Tibial nerve (tissue), 4 donors: ENCODE data around the gene FMNL2. TPM values are rescaled to one million over a fixed set of nuclear protein-coding genes. Genes with fewer than 3 reads are reported as not detected.

Source experiments
- DNase-seq, 2 donors: peaks; one replicate each; pipeline ENCODE4 v3.0.0-alpha.2; 2019; ENCODE audit warnings: low spot score in 2 of 2
- H3K27ac ChIP-seq, 4 donors: fragments of 200-600 bp; sonication (generic) in 3 of 4; one replicate each; pipeline ENCODE4 v1.5.1; 2017 to 2019; ENCODE audit warnings: mild to moderate bottlenecking in 1 of 4
- H3K27me3 ChIP-seq, 2 donors: fragments of 200-600 bp; sonication (generic) in 1 of 2; one replicate each; pipeline versions ENCODE4 v1.5.1 to v1.6.0; 2017 to 2019
- H3K36me3 ChIP-seq, 3 donors: fragments of 200-600 bp; sonication (generic); one replicate each; pipeline ENCODE4 v1.5.1; 2018 to 2019
- H3K4me1 ChIP-seq, 4 donors: fragments of 200-600 bp; sonication (generic) in 3 of 4; one replicate each; pipeline ENCODE4 v1.5.1; 2017 to 2019
- H3K4me3 ChIP-seq, 4 donors: fragments of 200-600 bp; sonication (generic) in 3 of 4; one replicate each; pipeline ENCODE4 v1.5.1; 2017 to 2019; ENCODE audit warnings: mild to moderate bottlenecking in 1 of 4, moderate library complexity in 1 of 4
- H3K9me3 ChIP-seq, 4 donors: fragments of 200-600 bp; sonication (generic) in 3 of 4; one replicate each; pipeline ENCODE4 v1.5.1; 2017 to 2019
- CTCF ChIP-seq, 5 experiments: fragments of 200-600 bp in 3 of 5; fragments of 450-650 bp in 2 of 5; sonication (generic) in 3 of 5; IDR thresholded peaks; one replicate each; pipeline ENCODE4 v1.5.1; 2016 to 2019; ENCODE audit warnings: antibody characterized with exemption in 5 of 5, mild to moderate bottlenecking in 3 of 5, moderate library complexity in 2 of 5
- EP300 ChIP-seq, 2 donors: sonication (generic); formaldehyde crosslinking; IDR thresholded peaks; one replicate each; pipeline ENCODE4 v1.6.1; 2017; ENCODE audit warnings: antibody characterized with exemption in 2 of 2, mild to moderate bottlenecking in 1 of 2
- POLR2A ChIP-seq, 2 donors: fragments of 450-650 bp; IDR thresholded peaks; one replicate each; pipeline ENCODE4 v1.6.1; 2017; ENCODE audit warnings: antibody characterized with exemption in 2 of 2, mild to moderate bottlenecking in 2 of 2, moderate library complexity in 2 of 2
- WGBS, 2 donors: methylation state at CpG; one replicate each; pipeline ENCODE4 v1.1.5; 2018; 5-methylcytosine and 5-hydroxymethylcytosine counted together
- total RNA-seq, 4 donors: library from RNA; depleted of rRNA; stranded (reverse); fragments of >200 nt; gene quantifications; one replicate each; pipeline ENCODE4 v1.1.0, GENCODE V29; 2016

The FMNL2 gene
- total RNA-seq, 4 donors from 2014 or later: 94.5 to 131 (median 98.1) TPM

- Histone ChIP-seq H3K36me3 (peaks cover 0 to 21% (median 0%) of the 10 kb centered on the region in 3 donors), H3K9me3 (no peaks in the 10 kb centered on the region), H3K27me3 (no peaks in the 10 kb centered on the region), H3K4me3 (no peak overlapping the region), H3K4me1 (peaks cover 0 to 38% (median 8%) of the 10 kb centered on the region in 4 donors), H3K27ac (no peak overlapping the region)
- 79 to 87% methylated on average over 8 of the region's 8 CpGs for WGBS, 2 donors
- TF ChIP-seq POLR2A (IDR thresholded peaks at IDR 0.05) (no peak), EP300 (IDR thresholded peaks at IDR 0.05) (no peak), CTCF (IDR thresholded peaks at IDR 0.05) (no peak)
- DNase-seq: no peak
Measured at GRCh38 chr2:152546230-152546837, 211.4 kb downstream of the FMNL2 start.

- Histone ChIP-seq H3K27me3 (no peaks in the 10 kb centered on the region), H3K36me3 (peaks cover 0 to 21% (median 0%) of the 10 kb centered on the region in 3 donors), H3K27ac (peak overlapping the region in 1 of 4 donors; percentile 19), H3K4me1 (peaks cover 0 to 28% (median 4%) of the 10 kb centered on the region in 4 donors), H3K4me3 (no peak overlapping the region), H3K9me3 (no peaks in the 10 kb centered on the region)
- TF ChIP-seq POLR2A (IDR thresholded peaks at IDR 0.05): no peak
- TF ChIP-seq EP300 (IDR thresholded peaks at IDR 0.05): no peak
- TF ChIP-seq CTCF (IDR thresholded peaks at IDR 0.05): no peak
- DNase-seq: no peak
- 62 to 64% methylated on average over 8 of the region's 8 CpGs for WGBS, 2 donors
Measured at GRCh38 chr2:152548111-152548875, 213.3 kb downstream of the FMNL2 start.

- Histone ChIP-seq H3K9me3 (no peaks in the 10 kb centered on the region), H3K27me3 (no peaks in the 10 kb centered on the region), H3K27ac (no peak overlapping the region), H3K4me1 (peaks cover 0 to 26% (median 3%) of the 10 kb centered on the region in 4 donors), H3K4me3 (no peak overlapping the region), H3K36me3 (peaks cover 0 to 21% (median 0%) of the 10 kb centered on the region in 3 donors)
- 93 to 96% methylated on average over 3 of the region's 3 CpGs for WGBS, 2 donors
- DNase-seq: no peak
- TF ChIP-seq CTCF (IDR thresholded peaks at IDR 0.05) (no peak), POLR2A (IDR thresholded peaks at IDR 0.05) (no peak)
Measured at GRCh38 chr2:152548996-152549395, 214.0 kb downstream of the FMNL2 start.

- Histone ChIP-seq H3K4me3 (no peak overlapping the region), H3K27ac (no peak overlapping the region), H3K36me3 (peaks cover 0 to 21% (median 0%) of the 10 kb centered on the region in 3 donors), H3K27me3 (no peaks in the 10 kb centered on the region), H3K4me1 (peaks cover 0 to 25% (median 3%) of the 10 kb centered on the region in 4 donors), H3K9me3 (no peaks in the 10 kb centered on the region)
- 91 to 94% methylated on average over 2 of the region's 2 CpGs for WGBS, 2 donors
- DNase-seq: no peak
- no peak for TF ChIP-seq EP300 (IDR thresholded peaks at IDR 0.05)
- no peak for TF ChIP-seq POLR2A (IDR thresholded peaks at IDR 0.05)
- no peak for TF ChIP-seq CTCF (IDR thresholded peaks at IDR 0.05)
Measured at GRCh38 chr2:152549423-152549822, 214.4 kb downstream of the FMNL2 start.

- no peak overlapping the region for H3K27ac ChIP-seq
- no peak overlapping the region for H3K4me3 ChIP-seq
- TF ChIP-seq POLR2A (IDR thresholded peaks at IDR 0.05): no peak
- TF ChIP-seq EP300 (IDR thresholded peaks at IDR 0.05): no peak
- peaks cover 0 to 21% (median 0%) of the 10 kb centered on the region in 3 donors for H3K36me3 ChIP-seq
- no peaks in the 10 kb centered on the region for H3K9me3 ChIP-seq
- H3K27me3 ChIP-seq: no peaks in the 10 kb centered on the region
- DNase-seq: no peak
- WGBS, 2 donors: 75 to 86% methylated on average over 2 of the region's 2 CpGs
- H3K4me1 ChIP-seq: peaks cover 0 to 24% (median 5%) of the 10 kb centered on the region in 4 donors
Measured at GRCh38 chr2:152550386-152550785, 215.4 kb downstream of the FMNL2 start.
